Karpas-422 (cell line): ENCODE data around the gene HEATR5A. TPM values are rescaled to one million over a fixed set of nuclear protein-coding genes. Genes with fewer than 3 reads are reported as not detected.

Experiments used
- DNase-seq: peaks from one replicate; pipeline ENCODE4 v3.0.0-alpha.2; 2015
- H2AFZ ChIP-seq: fragments of 200-600 bp; sonication (generic); 2 replicates; pipeline ENCODE4 v1.6.1; 2014; ENCODE audit warnings: antibody characterized with exemption, low read length, mixed read lengths
- H3K27ac ChIP-seq: fragments of 200-600 bp; sonication (generic); 2 replicates; pipeline ENCODE4 v1.5.1; 2014; ENCODE audit warnings: mild to moderate bottlenecking, low read length, moderate library complexity
- H3K27me3 ChIP-seq: fragments of 200-600 bp; sonication (generic); 2 replicates; pipeline ENCODE4 v1.6.1; 2014; ENCODE audit warnings: low read length, mixed read lengths
- H3K36me3 ChIP-seq: fragments of 200-600 bp; sonication (generic); 2 replicates; pipeline ENCODE4 v1.6.1; 2014; ENCODE audit warnings: low read length, mixed read lengths; ENCODE audit not compliant: insufficient read depth
- H3K4me1 ChIP-seq: fragments of 200-600 bp; sonication (generic); 2 replicates; pipeline ENCODE4 v1.6.1; 2014; ENCODE audit warnings: mild to moderate bottlenecking, low read length, mixed read lengths
- H3K4me2 ChIP-seq: fragments of 200-600 bp; sonication (generic); 2 replicates; pipeline ENCODE4 v1.6.1; 2014; ENCODE audit warnings: low read length, low read depth, mild to moderate bottlenecking; ENCODE audit not compliant: poor library complexity, severe bottlenecking
- H3K4me3 ChIP-seq: fragments of 200-600 bp; sonication (generic); 2 replicates; pipeline ENCODE4 v1.5.1; 2014; ENCODE audit warnings: mild to moderate bottlenecking, antibody characterized with exemption, low read length, mixed read lengths
- H3K79me2 ChIP-seq: fragments of 200-600 bp; sonication (generic); 2 replicates; pipeline ENCODE4 v1.6.1; 2014; ENCODE audit warnings: mild to moderate bottlenecking, low read length, mixed read lengths
- H3K9ac ChIP-seq: fragments of 200-600 bp; sonication (generic); 2 replicates; pipeline ENCODE4 v1.6.0; 2014; ENCODE audit warnings: low read length
- H3K9me2 ChIP-seq: fragments of 200-600 bp; sonication (generic), shearing (Covaris generic); replicated peaks from 2 replicates; pipeline ENCODE4 v1.6.0; 2014; ENCODE audit warnings: mild to moderate bottlenecking, low read length, moderate library complexity; ENCODE audit not compliant: insufficient read depth
- H3K9me3 ChIP-seq: fragments of 300-700, 200-600 bp; sonication (generic); 2 replicates; pipeline ENCODE4 v1.6.1; 2014; ENCODE audit warnings: low read length, mixed read lengths
- H4K20me1 ChIP-seq: fragments of 200-600 bp; sonication (generic); 2 replicates; pipeline ENCODE4 v1.6.1; 2014; ENCODE audit warnings: mild to moderate bottlenecking, antibody characterized with exemption, low read length, low read depth; ENCODE audit not compliant: insufficient read depth
- total RNA-seq: library from RNA; depleted of rRNA; stranded (reverse); fragments of >200 nt; shearing (Covaris generic); gene quantifications from 2 replicates; pipeline ENCODE4 v1.2.3, GENCODE V29; 2014; ENCODE audit warnings: low replicate concordance

The HEATR5A gene
- total RNA-seq, 1 experiment from 2014 or later, result 47.4 TPM

DNA sequence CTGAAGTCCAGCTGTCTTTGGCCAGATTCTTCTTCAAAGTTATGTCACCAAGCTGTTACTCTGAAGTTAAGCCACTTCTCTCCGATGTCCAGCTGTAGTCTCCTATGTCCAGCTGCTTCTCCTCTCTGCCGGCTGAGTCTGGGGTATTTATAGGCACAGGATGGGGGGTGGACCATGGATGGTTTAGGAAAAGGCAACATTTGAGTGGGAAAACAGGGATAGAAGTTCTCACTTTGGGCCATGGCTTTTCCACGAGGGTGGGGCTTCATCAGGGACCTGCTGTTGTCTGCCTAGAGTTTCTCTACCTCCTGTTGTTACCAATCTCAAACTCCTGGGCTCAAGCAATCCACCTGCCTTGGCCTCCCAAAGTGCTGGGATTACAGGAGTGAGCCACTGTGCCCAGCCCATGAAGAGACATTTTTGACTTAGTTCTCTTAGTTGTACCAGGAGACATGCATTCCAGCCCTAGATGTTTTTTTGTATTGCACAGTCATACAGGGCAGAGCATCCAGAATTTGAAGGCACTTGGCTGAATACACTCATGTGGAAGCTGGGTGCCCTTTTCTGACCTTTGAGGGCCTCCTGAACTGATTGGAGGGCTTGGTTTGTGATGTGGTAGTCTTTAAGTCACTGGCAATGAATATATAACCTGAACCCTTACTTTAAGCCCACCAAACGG lies 132.9 kb downstream of the HEATR5A start:
- H3K36me3 ChIP-seq, result no peaks in the 10 kb centered on the region
- peaks cover 19% of the 10 kb centered on the region for H3K4me1 ChIP-seq
- H4K20me1 ChIP-seq, result no peaks in the 10 kb centered on the region
- H3K79me2 ChIP-seq, result no peaks in the 10 kb centered on the region
- H3K4me3 ChIP-seq, result no peak overlapping the region
- no peak for DNase-seq
- H3K9me3 ChIP-seq, result no peaks in the 10 kb centered on the region
- no peak overlapping the region for H3K4me2 ChIP-seq
- H3K27me3 ChIP-seq, result no peaks in the 10 kb centered on the region
- H3K9me2 ChIP-seq, result no peaks in the 10 kb centered on the region
- H3K9ac ChIP-seq, result no peak overlapping the region
- no peak overlapping the region for H3K27ac ChIP-seq
- no peak overlapping the region for H2AFZ ChIP-seq

DNA sequence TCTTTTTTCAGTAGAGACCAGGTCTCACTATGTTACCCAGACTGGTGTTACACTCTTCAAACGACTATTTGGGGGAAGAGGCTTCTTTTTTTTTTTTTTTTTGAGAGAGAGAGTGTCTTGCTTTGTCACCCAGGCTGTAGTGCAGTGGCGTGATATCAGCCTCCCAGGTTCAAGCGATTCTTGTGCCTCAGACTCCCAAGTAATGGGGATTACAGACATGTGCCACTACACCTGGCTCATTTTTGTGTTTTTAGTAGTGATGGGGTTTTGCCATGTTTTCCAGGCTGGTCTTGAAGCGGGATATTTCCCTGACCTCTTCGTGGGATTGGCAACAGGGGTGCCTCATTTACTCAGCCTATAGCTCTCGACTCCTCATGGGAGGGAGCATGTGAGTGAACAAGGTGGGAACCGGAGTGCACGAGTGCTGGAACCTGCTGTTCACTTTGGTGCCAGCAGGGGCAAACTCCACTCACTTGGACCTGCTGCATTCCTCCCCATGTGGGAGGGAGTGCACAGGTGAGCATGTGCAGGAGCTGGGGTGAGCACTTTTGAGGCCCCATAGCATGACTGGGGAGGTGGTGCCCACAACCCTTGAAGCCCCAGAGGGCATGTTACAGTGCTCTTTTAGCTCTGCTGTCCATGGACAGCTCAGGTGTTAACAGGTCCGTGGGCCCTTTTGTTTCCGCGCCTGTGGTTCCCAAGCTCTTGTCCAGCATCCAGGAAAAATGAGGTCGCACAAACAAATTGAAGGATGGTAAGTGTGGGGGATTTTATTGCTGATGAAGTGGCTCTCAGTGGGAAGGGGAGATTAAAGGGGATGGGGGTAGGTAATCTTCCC lies 133.7 kb downstream of the HEATR5A start:
- Histone ChIP-seq H3K9me2 (no peaks in the 10 kb centered on the region), H3K4me2 (no peak overlapping the region), H3K27ac (no peak overlapping the region), H3K4me1 (peaks cover 17% of the 10 kb centered on the region), H4K20me1 (no peaks in the 10 kb centered on the region), H3K9me3 (no peaks in the 10 kb centered on the region), H3K36me3 (no peaks in the 10 kb centered on the region), H3K9ac (no peak overlapping the region), H2AFZ (no peak overlapping the region; the same call in 1 of the 2 replicates), H3K79me2 (no peaks in the 10 kb centered on the region), H3K4me3 (no peak overlapping the region), H3K27me3 (no peaks in the 10 kb centered on the region)
- peak; percentile 88 for DNase-seq

DNA sequence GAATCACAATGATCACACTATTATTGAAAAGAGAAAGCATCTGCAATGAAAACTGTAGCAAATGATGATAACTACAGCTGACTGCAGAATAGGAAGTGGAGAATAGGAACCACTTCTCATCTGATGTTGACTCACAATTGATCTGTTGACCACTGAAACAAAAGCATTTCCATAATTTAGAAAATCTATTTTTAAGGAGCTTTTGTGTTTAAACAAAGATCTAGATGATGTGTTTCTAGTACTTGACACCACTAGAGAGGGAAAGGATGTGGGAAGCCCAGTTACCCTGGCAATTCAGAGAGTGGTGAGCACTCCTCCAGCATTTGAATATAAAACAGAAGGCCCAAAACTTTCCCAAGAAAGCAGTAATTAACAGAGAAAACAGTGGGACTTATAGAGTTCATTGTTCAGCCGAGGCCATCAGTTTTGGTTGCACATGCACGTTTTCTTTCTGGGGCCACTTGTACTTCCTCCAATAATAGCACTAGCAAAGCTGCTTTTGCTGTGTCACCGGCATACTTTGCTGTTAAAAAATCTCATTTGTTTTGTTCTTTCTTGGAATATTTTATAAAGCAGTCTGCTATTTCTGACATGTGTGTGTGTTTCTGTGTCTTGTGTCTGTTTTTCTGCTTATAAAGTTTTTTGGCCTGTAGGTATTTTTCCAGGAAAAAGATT lies 136.6 kb downstream of the HEATR5A start:
- Histone ChIP-seq H3K4me2 (no peak overlapping the region), H3K9me3 (no peaks in the 10 kb centered on the region), H3K27ac (no peak overlapping the region), H3K9me2 (no peaks in the 10 kb centered on the region), H3K27me3 (no peaks in the 10 kb centered on the region), H4K20me1 (no peaks in the 10 kb centered on the region), H3K36me3 (no peaks in the 10 kb centered on the region), H2AFZ (peak overlapping the region; percentile 92), H3K9ac (no peak overlapping the region), H3K4me1 (peaks cover 11% of the 10 kb centered on the region), H3K4me3 (no peak overlapping the region), H3K79me2 (no peaks in the 10 kb centered on the region)
- DNase-seq, result no peak

DNA sequence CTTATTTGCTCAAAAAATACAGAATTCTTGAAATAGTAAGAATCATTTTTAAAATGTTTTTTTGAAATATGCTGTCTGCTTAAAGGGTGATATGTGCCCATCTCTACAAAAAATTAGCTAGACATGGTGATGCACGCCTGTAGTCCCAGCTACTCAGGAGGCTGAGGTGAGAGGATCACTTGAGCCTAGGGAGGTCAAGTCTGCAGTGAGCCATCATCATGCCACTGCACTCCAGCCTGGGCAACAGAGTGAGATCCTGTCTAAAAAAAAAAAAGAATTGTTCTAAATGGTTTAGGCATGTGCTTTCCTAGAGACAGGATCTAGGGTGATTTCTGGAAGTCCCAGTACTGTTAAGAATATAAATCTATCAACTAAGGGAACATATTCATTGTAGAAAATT lies 137.2 kb downstream of the HEATR5A start:
- H2AFZ ChIP-seq, result peak overlapping the region; percentile 92
- no peak for DNase-seq
- H4K20me1 ChIP-seq, result no peaks in the 10 kb centered on the region
- no peaks in the 10 kb centered on the region for H3K9me3 ChIP-seq
- no peak overlapping the region for H3K4me2 ChIP-seq
- peaks cover 11% of the 10 kb centered on the region for H3K4me1 ChIP-seq
- H3K36me3 ChIP-seq, result no peaks in the 10 kb centered on the region
- H3K9me2 ChIP-seq, result no peaks in the 10 kb centered on the region
- no peaks in the 10 kb centered on the region for H3K27me3 ChIP-seq
- no peak overlapping the region for H3K4me3 ChIP-seq
- H3K27ac ChIP-seq, result no peak overlapping the region
- no peaks in the 10 kb centered on the region for H3K79me2 ChIP-seq
- no peak overlapping the region for H3K9ac ChIP-seq

DNA sequence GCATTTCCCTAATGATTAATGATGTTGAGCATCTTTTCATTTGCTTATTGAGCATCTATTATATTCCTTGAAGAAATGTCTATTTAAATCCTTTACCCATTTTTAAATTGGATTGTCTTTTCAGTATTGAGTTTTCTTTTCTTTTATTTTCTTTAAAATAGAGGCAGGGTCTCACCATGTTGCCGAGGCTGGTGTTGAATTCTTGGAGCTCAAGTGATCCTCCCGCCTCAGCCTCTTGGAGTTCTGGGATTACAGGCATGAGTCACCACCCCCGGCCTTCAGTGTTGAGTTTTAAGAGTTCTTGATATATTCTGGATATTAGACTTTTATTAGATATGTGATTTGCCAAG lies 139.5 kb downstream of the HEATR5A start:
- Histone ChIP-seq H3K27me3 (no peaks in the 10 kb centered on the region), H4K20me1 (no peaks in the 10 kb centered on the region), H3K4me2 (no peak overlapping the region), H3K27ac (no peak overlapping the region), H3K4me3 (no peak overlapping the region), H3K4me1 (peaks cover 8% of the 10 kb centered on the region), H3K9me2 (no peaks in the 10 kb centered on the region), H3K9ac (no peak overlapping the region), H3K9me3 (peaks cover 4% of the 10 kb centered on the region), H2AFZ (no peak overlapping the region), H3K79me2 (no peaks in the 10 kb centered on the region), H3K36me3 (no peaks in the 10 kb centered on the region)
- DNase-seq, result no peak

DNA sequence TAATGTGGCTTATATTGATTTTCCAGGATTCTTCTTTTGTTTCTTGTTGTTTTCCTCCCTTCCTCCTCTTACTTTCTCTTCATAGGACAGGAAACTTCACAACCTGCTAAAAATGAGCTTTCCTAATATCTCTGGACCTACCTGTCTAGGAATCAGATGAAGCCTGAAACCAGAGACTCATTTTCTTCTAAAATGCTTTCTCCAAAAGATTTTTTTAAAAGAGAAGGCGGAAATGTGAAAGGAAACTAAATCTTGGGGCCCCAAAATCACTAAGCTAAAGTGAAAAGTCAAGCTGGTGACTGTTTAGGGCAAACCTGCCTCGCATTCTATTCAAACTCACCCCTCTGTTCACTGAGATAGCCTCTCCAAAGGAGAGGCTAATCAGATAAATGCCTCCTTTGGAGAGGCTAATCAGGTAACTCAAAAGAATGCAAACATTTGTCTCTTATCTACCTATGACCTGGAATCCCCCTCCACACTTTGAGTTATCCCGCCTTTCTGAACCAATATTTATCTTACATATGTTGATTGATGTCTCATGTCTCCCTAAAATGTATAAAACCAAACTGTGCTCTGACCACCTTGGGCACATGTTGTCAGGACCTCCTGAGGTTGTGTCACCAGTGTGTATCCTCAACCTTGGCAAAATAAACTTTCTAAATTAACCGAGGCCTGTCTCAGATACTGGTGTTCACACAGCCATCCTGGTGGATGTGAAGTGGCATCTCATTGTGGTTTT lies 140.0 kb downstream of the HEATR5A start:
- Histone ChIP-seq H4K20me1 (no peaks in the 10 kb centered on the region), H3K9me3 (peaks cover 4% of the 10 kb centered on the region), H3K36me3 (no peaks in the 10 kb centered on the region), H3K4me3 (no peak overlapping the region), H3K79me2 (no peaks in the 10 kb centered on the region), H3K9ac (no peak overlapping the region), H3K9me2 (no peaks in the 10 kb centered on the region), H3K27ac (no peak overlapping the region), H3K4me1 (peaks cover 8% of the 10 kb centered on the region), H2AFZ (peak overlapping the region; percentile 34; the same call in 1 of the 2 replicates), H3K27me3 (no peaks in the 10 kb centered on the region), H3K4me2 (no peak overlapping the region)
- no peak for DNase-seq

DNA sequence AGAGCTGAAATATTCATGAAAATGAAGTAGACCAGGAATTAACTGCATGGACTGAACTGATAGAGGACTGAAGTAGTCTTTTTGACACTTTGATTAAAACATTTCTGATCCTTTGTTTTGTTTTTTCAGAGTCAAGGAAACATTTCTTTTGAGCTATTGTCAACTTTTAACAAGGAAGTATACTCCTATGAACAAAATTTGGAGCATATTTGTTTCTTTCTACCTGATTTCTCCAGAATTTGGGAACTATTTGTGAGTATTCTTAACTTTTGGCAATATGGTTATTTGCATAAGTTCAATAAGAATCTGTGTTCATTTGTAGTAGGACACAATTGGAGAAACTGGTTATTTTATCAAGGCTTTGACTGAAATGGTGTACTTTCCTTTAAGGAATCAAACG lies 141.5 kb downstream of the HEATR5A start:
- Histone ChIP-seq H4K20me1 (no peaks in the 10 kb centered on the region), H3K9me3 (peaks cover 4% of the 10 kb centered on the region), H3K27ac (no peak overlapping the region), H3K36me3 (no peaks in the 10 kb centered on the region), H3K4me1 (peaks cover 5% of the 10 kb centered on the region), H3K4me2 (no peak overlapping the region), H3K4me3 (no peak overlapping the region), H3K79me2 (no peaks in the 10 kb centered on the region), H2AFZ (no peak overlapping the region), H3K27me3 (no peaks in the 10 kb centered on the region), H3K9ac (no peak overlapping the region), H3K9me2 (no peaks in the 10 kb centered on the region)
- no peak for DNase-seq

DNA sequence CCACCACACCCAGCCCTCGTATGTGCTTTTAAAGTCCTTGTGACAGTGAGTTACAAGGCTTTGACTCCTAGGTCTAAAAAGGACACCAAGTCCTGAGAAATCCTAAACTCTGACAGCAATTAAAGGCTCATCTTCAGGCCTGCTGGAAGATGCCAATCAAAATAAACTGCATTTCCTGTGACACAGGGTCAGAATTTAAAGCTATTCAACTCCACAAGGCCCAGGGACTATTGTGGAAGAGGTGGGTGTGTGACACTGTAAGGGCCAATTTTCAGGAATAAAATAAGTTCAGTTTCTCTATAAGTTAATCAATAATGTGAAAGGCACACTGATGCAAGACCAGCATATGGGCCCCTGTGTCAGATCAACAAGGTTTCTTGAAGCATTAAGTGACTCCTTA lies 143.3 kb downstream of the HEATR5A start:
- Histone ChIP-seq H3K4me1 (no peaks in the 10 kb centered on the region), H3K79me2 (no peaks in the 10 kb centered on the region), H3K9me3 (peaks cover 4% of the 10 kb centered on the region), H3K9ac (no peak overlapping the region), H4K20me1 (no peaks in the 10 kb centered on the region), H3K4me2 (no peak overlapping the region), H3K27ac (no peak overlapping the region), H2AFZ (no peak overlapping the region), H3K9me2 (no peaks in the 10 kb centered on the region), H3K27me3 (no peaks in the 10 kb centered on the region), H3K36me3 (no peaks in the 10 kb centered on the region), H3K4me3 (no peak overlapping the region)
- no peak for DNase-seq
